Measurements from ENCODE around the gene ENPP3.

Gene ENPP3

GRCh38 chr6:131636880-131637792, at the start of gene ENPP3:
Gene ENPP3, plus strand, starts transcription at chr6:131637302. Its CDS starts 83 bp downstream, at chr6:131637385.
- DNase-seq: no peak

DNA sequence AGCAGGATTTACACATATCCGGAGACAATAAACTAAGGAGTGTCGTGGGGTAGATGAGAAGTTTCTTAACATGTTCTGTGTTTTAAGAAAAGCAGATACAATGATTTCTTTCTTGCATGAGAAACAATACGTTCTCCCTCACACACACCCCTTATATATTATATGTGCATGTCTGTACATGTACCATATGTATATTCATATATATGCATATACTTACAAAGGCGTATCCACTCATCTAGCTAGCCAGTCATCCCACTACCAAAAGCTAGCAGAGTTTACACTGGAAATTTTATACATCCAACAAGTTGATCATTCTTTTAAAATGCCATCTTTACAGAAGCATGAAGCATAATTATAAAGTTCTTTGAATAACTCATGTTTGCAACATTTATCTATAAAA, 49.2 kb upstream of the ENPP3 start:
- DNase-seq: no peak

DNA sequence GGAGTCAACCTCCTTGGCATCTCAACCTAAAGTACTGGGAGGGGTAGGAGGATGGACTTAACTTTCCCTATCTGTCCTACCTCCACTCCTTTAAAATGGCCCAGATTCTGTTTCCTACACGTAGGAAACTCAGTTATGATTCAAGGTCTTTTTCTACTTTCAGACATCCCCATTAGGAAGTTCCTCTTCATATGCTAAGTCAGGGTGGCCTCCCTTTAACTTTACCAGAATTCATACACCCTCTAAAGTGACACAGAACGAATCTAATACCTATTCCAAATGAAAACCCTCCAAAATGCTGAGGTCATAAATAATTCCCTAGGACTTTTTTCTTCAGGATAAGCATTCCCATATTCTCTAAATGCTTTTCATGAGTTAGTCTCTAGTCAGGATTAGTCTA, 48.5 kb upstream of the ENPP3 start:
- no peak for DNase-seq

DNA sequence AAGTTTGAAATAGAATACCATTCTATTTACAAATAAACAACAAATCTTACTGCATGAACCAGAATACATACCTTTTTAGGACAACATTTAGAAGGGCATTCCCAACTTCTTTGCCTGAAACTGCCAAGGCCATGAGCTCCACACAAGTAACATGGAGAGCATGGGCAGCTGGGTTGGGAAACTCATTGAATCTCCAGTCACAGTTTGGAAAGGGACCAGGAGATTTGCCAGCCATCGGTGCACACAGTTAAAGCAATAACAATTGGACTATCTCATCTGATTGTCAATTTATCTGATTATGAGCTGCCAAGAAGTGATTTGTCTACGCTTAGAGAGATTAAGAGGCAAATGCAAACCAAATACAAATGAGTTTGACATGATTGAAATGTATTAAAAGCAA, 44.2 kb upstream of the ENPP3 start:
- no peak for DNase-seq

DNA sequence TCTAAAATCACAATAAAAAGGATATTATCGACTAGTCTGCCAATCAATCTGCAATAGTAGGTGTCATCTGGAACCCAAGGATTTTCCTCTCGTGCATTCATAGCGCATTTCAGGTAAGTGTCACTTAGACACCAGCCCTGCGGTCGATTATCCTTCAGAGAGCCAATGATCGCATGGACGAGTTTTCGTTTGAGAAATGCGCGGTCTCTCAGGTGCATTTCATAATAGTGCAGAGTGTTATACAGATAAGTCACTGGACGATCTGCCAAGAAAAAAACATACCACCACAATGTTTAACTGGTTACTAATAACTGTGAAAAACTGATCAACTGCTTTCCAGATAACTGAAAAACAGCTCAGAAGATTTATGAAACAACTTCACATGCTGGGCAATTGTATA, 43.0 kb upstream of the ENPP3 start:
- no peak for DNase-seq

DNA sequence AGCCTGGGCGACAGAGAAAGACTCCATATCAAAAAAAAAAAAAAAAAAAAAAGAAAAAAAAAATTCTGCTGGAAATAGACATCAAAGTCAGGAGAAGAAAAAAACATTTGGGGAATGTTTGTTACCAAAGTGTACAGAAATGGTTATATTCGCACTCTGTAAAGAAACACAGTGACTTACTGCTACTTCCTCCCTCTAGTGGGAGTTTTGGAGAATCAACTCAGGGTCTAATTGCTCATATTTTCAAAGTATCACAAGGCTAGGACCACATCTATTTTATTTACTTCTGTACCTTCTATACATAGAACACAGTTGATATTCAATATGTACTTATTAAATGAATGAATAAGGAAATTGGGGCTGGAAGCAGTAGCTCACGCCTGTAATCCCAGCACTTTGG, 39.7 kb upstream of the ENPP3 start:
- DNase-seq: peak; percentile 18

DNA sequence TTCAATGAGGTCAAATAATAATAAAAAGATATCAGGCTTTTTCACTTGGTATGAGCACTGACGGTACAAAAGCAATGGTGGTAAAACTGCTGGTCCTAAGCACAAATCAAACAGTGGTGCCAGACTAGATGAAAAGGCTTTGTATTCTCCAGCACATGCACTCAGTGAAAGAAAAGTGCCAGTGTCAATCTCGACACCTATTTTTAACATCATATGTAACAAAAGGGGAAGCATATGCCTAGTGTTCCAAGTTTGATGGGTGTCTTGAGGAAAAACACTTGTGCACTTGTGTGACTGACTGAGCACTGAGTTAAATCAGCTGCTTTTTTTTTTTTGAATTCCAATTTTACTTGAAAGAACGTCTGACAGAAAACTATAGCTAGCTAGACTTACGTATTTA, 36.4 kb upstream of the ENPP3 start:
- DNase-seq: no peak

- no peak for DNase-seq
These were observed 34.3 kb upstream of the ENPP3 start for GRCh38 chr6:131602781-131603312.

- DNase-seq: no peak
These were observed 23.7 kb upstream of the ENPP3 start for GRCh38 chr6:131613296-131613925.

DNA sequence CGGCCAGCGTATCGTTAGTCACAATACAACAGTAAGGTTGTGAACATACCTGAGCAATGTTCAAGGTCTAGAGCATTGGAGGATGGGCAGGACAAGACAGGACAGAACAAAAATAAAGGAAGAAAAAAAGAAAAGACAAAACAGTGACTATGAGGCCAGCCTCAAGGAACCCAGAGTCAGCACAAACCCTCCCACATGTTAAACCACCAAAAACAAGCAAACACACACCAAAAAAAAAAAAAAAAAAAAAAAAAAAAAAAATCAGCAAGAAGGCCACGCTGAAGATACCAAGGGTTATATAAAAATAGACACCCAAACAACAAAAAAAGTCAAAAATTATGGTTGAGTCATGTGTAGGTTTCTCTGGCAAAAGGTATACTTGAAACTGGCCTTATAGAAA, 21.8 kb upstream of the ENPP3 start:
- no peak for DNase-seq

- peak; percentile 98 for DNase-seq
These were observed 9.1 kb upstream of the ENPP3 start, which contains the start of gene MED23 for GRCh38 chr6:131627724-131628682. Gene MED23, minus strand, starts transcription at chr6:131628242. Its CDS starts 193 bp downstream, at chr6:131628049.

DNA sequence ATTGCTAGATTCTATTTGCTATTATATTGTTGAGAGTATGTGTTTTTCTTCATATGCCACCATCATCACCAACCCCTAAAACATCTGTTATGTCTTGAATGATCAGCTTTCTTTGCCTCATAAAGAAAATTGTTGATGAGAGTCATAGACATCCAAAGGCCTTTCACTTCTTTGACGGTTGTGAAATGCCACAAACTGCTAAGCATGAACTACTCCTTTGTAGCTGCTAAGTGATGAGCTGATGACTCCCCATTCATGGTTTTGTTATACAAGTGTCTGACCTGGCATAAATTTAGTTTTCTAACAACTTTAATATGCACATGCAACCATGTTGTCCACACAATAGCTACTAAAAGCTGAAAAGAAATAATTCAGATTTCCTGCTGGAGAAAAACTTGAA, 8.4 kb upstream of the ENPP3 start:
- DNase-seq: no peak

DNA sequence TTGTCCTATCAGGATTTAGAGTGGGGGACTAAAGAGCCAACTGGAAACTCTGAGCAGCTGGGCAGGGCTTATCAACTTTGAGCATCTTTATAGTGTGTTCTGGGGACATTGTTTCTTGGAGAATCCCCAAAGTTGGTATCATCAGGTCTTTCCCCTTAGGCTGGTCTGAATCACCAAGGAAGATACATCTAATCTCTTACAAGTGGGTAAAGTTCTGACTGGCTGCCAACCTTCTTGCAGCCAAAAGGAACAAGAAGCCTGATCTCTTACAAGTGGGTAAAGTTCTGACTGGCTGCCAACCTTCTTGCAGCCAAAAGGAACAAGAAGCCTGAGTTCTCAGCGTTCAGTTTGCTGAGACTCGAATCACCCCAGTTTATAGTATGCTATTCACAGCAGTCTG, 7.5 kb upstream of the ENPP3 start:
- DNase-seq: no peak

GRCh38 chr6:131631625-131632289, 5.3 kb upstream of the ENPP3 start:
- DNase-seq: peak; percentile 9

DNA sequence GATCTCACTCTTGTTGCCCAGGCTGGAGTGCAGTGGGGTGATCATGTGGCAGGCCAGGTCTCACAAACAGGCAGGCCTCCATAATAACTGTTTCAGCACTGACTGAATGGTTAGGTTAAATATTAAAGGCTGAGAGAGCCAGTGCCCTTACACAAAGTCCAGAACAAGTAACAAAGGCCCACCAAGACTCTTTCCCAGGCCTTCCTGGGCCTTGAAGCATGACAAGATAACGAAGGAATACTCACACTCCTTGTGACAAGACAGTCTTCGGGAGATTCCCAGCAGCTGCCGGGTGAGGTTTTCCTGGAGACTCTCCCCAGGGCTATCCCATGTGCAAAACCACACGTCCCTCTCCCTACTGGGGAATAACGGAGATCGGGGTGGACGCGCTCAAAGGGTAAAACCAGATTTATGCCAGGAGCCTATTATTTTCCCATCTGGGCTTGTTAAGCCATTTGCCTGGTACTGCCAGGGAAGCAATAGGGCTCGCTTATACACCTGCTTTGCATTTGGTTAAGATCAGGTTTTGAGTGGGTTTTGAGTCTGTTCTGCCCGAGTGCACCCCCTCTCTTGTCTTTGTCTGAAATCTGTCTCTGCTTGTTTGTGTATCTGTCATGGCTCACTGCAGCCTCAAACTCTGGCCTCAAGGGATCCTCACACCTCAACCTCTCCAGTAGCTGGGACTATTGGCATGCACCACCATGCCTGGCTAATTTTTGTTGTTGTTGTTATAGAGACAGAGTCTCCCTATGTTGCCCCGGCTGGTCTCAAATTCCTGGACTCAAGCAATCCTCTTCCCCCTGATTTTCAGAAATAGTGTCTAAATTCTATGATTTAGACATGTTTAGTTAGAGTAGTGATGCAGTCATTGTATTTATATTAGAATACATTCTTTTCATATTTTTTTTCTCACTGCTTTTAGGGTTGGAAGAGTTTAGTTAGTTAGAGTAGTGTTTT, 1.4 kb upstream of the ENPP3 start:
- DNase-seq: no peak

GRCh38 chr6:131638013-131638412, 911 bp downstream of the ENPP3 start:
- no peak for DNase-seq

- DNase-seq: no peak
These were observed 3.0 kb downstream of the ENPP3 start for GRCh38 chr6:131640100-131640499.

DNA sequence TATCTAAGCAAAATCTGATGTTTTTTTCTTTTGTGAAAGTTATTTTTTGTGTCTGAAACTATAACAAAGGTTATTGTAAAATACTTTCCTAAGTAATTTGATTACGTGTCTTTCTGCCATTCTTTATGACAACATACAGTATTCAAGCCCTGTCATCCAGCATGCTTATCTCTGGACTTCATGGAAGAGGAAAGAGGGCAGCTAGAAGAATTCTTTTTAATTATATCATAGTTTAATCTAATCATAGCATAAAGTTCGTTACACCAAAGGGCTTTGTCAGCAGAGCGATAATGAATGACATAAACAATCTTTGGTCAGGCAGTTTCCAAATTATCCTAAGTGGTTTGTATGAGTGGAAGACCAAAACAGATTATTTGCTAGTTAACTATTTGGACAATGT, 3.5 kb downstream of the ENPP3 start:
- no peak for DNase-seq

DNA sequence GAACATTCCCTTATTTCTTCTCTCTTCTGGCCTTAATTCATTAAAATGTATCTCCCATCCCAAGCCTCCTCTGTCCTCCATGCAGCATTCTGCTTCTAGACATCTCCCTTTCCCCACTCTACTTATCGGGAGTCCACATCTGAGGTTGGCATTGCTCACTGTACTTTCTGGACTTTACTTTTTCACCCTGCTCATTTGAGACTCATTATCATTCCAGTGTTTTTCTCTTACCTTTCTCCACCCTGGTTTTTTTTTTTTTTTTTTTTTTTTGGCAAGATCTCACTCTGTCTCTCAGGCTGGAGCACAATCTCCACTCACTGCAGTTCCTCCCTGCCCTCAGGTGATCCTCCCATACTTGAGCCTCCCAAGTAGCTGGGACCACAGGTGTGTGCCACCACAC, 4.5 kb downstream of the ENPP3 start:
- DNase-seq: no peak

DNA sequence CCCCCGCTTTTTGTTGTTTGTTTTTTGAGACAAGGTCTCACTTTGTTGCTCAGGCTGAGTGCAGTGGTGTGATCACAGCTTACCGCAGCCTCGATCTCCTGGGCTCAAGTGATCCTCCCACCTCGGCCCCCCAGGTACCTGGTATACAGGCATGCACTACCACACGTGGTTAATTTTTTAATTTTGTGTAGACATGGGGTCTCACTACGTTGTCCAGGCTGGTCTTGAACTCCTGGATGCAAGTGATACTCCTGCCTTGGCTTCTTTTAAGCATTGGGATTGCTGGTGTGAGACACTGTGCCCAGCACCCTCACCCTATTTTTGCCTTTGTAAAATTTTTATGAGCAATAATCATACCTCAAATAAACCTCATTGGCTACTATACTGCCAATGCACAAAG, 5.5 kb downstream of the ENPP3 start:
- DNase-seq: no peak

GRCh38 chr6:131642987-131643611, 6.0 kb downstream of the ENPP3 start:
- DNase-seq: peak; percentile 93

Measured in NCI-H69 (cell line).